ENCODE data around the gene C1orf35.

C1orf35 gene

DNA sequence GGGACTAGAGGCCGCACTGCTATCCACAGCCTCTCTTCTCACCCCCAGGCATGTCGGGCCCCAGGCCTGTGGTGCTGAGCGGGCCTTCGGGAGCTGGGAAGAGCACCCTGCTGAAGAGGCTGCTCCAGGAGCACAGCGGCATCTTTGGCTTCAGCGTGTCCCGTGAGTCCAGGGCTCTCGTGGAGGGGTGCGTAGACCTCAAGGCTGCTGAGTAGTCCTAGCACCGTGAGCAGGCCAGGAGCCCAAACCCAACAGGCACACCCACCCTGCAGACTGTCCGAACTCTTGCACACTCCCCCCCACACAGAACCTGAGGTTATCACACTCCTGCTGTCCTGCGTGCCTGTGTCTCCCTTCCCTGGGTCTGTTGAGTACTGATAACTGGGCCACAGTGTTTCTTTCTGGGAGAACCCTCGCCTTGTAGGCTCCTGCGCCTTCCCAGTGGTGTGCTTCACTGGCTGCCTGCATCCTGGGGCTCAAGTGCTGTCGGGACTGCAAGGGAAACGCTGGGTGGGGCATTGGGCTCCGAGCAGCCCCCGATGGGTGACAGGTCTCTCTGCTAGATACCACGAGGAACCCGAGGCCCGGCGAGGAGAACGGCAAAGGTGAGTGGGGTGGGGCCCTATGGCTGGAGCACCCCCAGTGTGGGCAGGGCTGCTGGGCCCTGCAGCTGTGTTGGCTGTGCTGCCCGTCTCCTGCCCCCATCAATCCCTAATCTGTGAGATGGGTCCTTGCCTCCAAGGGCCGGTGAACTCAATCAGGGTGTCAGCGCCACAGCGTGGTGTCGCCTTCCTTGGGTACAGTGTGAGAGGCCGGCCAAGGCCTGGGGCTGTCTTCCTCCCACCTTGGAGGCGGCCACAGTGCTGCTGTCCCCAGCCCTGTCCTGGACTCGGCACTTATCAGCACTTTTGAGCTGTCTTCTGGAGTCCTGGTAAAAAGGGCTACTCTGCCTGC is 42.6 kb upstream of the C1orf35 start:
- H3K4me3 ChIP-seq (ENCODE audit: control insufficient read depth, low read depth, low read length), result no peak overlapping the region

DNA sequence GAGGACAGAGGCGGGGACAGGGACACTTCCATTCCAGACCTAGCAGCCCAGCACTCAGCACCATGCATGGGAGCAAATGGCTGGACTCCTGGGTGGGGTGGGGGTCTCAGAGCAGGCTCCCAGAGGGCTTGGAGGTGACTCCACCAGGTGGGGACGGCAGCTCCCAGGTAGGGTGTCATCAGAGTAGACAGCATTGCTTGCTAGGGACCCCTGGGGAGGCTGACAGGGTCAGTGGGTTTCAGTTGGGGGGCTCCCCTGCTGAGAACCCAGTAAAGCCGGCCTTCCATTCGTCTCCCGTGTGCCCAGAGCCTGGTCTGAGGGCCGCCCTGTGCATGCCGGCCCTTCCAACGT is 41.8 kb upstream of the C1orf35 start:
- DNase-seq (ENCODE audit: low read depth), result no peak
- no peak overlapping the region for H3K4me3 ChIP-seq (ENCODE audit: control insufficient read depth, low read depth, low read length)
- TF ChIP-seq, protein P1, sequence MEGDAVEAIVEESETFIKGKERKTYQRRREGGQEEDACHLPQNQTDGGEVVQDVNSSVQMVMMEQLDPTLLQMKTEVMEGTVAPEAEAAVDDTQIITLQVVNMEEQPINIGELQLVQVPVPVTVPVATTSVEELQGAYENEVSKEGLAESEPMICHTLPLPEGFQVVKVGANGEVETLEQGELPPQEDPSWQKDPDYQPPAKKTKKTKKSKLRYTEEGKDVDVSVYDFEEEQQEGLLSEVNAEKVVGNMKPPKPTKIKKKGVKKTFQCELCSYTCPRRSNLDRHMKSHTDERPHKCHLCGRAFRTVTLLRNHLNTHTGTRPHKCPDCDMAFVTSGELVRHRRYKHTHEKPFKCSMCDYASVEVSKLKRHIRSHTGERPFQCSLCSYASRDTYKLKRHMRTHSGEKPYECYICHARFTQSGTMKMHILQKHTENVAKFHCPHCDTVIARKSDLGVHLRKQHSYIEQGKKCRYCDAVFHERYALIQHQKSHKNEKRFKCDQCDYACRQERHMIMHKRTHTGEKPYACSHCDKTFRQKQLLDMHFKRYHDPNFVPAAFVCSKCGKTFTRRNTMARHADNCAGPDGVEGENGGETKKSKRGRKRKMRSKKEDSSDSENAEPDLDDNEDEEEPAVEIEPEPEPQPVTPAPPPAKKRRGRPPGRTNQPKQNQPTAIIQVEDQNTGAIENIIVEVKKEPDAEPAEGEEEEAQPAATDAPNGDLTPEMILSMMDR (conservative IDR thresholded peaks at IDR 0.05; ENCODE audit: control insufficient read depth, insufficient read depth, low read depth, low read length), result no peak

More for the DNA sequence above, 42.6 kb upstream of the C1orf35 start:
- DNase-seq (ENCODE audit: low read depth), result no peak
- TF ChIP-seq, protein P1 (conservative IDR thresholded peaks at IDR 0.05; ENCODE audit: control insufficient read depth, insufficient read depth, low read depth, low read length), result no peak

DNA sequence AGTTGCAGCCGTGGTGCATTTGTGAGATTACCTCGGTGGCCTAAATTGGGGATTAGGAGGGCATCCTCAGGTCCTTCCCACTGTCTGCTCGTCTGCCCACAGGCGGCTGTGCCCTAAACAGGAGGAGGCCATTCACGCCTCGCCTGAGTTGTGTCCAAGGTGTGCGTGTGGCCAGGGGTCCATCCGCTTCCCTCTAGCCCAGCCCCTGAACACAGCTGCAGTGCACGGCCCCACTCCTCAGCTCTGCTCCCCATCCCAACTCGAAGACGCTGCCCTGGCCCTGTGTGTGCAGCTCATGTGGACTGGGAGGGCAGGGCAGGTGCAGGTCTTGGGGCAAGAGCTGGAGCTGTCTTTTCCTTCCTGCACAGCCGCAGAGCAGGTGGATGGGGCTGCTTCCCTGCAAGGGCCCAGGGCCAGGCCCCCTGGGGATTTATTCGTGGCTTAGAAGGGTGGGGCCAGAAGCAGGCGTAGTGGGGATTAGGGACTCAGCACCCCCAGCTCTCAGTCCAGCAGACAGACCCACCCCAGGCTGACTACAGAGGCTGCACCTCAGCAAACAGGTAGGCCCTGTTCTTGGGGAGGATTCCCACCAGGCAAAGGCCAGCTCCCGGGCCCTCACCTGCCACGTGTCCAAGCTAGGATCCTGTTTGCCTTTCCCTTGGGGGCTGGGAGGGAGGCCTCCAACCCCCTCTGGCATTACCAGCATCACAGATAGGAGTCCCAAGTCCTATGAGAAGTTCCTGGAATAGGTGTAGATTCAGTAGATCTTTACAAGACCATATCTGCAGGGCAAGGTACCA is 41.3 kb upstream of the C1orf35 start:
- no peak for DNase-seq (ENCODE audit: low read depth)
- H3K4me3 ChIP-seq (ENCODE audit: control insufficient read depth, low read depth, low read length), result no peak overlapping the region
- TF ChIP-seq, protein P1 (conservative IDR thresholded peaks at IDR 0.05; ENCODE audit: control insufficient read depth, insufficient read depth, low read depth, low read length), result no peak

DNA sequence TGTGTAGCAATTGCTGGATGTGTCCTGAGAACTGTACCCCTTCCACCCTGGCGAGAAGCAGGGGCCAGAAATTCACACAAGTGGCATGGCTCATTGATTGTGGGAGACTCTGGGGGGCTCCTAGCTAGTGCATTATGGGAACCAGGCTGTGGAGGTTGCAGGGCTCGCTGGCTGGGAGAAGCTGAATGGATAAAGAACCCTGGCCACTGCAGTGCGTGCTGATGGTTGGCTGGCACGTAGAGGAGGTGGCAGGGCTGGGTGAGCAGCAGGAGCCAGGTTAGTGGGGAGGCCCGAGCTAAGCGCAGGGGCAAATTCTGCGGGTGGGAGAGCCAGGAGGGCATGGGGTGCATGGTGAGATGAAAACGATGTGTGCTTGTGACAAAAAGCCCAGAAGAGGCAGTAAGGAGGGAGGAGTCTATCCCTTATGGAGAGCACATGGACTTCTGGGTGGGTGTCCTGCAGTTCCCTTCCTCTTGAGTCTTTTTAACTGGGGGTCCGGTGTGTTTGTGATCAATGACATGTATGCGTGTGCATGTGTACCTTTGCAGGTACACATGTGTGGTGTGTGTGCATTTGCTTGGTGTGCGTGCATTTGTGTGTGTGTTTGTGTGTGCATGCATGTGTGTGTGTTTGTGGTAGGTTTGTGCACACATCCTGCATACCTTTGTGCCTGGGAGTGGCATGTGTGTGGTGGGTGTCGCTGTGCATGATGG is 40.5 kb upstream of the C1orf35 start:
- H3K4me3 ChIP-seq (ENCODE audit: control insufficient read depth, low read depth, low read length), result no peak overlapping the region
- TF ChIP-seq, protein P1 (conservative IDR thresholded peaks at IDR 0.05; ENCODE audit: control insufficient read depth, insufficient read depth, low read depth, low read length), result no peak

DNA sequence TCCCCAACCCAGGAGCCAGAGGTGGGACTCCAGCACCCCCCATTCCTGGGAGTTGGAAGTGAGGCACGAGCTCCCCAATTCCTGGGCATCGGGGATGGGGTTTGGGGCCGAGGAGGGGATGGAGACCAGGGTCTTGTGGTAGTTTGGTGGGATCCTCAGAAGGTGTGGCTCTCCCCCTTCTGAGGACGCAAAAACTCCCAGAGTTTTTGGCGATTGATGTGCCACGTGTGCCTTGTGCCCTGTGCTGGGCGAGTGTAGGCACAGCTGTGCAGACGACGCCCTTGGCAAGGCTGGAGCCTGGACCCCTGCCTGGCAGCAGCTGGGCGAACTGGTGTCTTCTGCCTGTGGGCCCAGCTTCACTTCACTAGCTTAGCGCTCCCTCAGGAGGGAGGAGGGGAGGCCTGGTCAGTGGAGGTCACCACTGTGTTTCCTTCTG is 39.6 kb upstream of the C1orf35 start:
- TF ChIP-seq, protein P1 (conservative IDR thresholded peaks at IDR 0.05; ENCODE audit: control insufficient read depth, insufficient read depth, low read depth, low read length), result no peak
- H3K4me3 ChIP-seq (ENCODE audit: control insufficient read depth, low read depth, low read length), result no peak overlapping the region
- DNase-seq (ENCODE audit: low read depth), result no peak

More for the DNA sequence above, 40.5 kb upstream of the C1orf35 start:
- no peak for DNase-seq (ENCODE audit: low read depth)

DNA sequence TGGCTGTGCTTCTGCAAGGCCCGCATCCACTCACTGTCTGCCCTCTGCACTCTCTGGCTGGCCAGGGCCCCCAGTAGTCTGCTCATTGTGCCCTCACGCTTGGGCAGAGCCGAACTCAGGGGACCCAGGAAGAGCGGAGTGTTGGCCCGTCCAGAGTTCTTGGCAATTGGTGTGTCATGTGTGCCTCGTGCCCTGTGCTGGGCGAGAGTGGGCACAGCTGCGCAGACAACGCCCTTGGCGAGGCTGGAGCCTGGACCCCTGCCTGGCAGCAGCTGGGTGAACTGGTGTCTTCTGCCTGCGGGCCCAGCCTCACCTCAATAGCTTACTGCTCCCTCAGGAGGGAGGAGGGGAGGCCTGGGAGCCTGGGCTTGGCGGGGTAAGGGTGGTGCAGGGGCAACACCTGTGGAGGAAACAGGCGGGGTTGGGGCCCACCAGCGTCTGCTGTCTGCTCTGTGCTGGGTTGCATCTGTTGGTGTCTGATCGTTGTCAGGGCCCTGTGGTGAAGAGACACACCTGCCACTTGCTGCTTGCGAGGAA is 39.1 kb upstream of the C1orf35 start:
- no peak for DNase-seq (ENCODE audit: low read depth)
- TF ChIP-seq, protein P1 (conservative IDR thresholded peaks at IDR 0.05; ENCODE audit: control insufficient read depth, insufficient read depth, low read depth, low read length), result no peak
- peak overlapping the region; percentile 89 for H3K4me3 ChIP-seq (ENCODE audit: control insufficient read depth, low read depth, low read length)

Data from fibroblast of mammary gland (primary cell).